NAMALWA (cell line): ENCODE results near the gene MDGA2.

ENCODE experiments used
- DNase-seq: peaks from one replicate; pipeline ENCODE4 v3.0.0-alpha.2; 2015; ENCODE audit warnings: low spot score

MDGA2 gene

GRCh38 chr14:47120645-47121044 is 554.8 kb downstream of the MDGA2 start:
- no peak for DNase-seq

- DNase-seq: no peak
These were observed 571.6 kb downstream of the MDGA2 start for GRCh38 chr14:47103771-47104170.

DNA sequence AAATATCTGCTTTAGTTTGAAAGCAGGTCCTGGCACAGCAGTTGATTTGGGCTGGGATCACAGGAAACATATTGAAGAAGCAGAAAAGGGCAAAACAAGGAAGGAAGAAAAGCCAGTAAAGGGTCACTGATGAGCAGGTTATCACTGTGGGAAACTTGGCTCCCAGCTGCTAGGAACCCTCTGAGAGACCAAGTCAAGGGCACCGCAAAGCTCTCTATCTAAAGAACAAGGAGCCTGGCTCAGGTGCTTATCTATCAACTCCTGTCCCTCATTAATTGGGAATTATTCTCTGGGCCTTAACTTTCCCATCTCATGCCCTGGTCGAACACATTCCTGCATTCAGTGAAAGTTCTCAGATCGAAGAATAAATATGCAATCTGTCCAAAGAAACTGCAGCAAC is 572.9 kb downstream of the MDGA2 start:
- DNase-seq: no peak

GRCh38 chr14:47085678-47086077 is 589.7 kb downstream of the MDGA2 start:
- DNase-seq: no peak

GRCh38 chr14:47065326-47065725 is 610.1 kb downstream of the MDGA2 start:
- DNase-seq: no peak

DNA sequence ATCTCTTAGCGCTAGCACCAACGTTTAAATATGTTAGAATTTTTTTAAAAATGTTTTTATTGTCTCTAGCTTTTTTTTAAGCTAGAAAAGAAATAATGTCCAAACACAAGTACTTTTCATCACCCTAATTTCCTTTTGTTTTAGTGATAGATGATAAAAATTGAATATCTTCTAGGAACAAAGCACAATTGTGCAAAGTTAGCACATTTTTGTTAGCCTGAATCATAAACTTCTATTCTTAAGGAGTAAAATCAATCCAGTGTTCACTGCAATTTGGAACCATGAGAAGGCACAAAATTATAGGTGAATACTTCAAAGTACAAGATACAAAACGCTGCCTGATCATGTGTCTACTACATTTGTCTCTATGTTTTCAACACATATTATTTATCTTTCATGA is 615.4 kb downstream of the MDGA2 start:
- DNase-seq: no peak

GRCh38 chr14:47057364-47057763 is 618.0 kb downstream of the MDGA2 start:
- DNase-seq: no peak

DNA sequence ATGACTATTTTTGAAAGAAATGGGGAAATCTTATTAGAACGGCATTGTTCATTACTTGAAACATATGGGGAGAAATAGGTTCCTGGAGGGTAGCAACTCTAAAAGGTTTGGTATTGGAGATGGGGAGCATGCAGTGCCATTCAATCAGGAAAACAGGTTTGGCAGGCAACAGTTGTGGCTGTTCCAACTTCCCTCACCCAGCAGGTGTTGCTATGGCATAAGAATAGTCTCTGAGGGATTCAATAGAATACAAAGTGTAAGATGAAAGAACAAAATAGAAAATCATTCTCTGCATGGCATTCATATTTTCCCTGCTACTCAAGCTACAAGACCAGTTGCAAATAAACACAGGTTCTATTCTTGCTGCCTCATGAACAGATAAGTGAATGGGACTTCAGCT is 630.6 kb downstream of the MDGA2 start:
- no peak for DNase-seq

DNA sequence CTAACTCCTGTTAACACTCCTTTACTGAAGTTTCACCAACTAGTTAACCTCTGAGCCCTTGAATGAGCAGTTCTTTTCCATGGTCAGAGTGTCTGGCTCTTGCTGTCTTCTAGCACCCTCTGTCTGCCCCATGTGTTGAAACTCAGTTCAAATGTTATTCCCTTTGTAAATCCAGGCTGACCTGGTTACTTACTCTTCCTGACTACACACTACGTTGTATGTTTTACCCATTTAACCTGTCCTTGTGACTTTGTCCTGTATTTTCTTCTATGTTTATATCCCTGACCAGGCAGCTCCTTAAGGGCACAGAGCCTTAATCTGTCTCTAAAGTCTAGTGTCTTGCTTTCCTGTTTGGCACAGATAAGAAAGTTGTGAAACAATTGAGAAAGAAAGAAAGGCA is 634.9 kb downstream of the MDGA2 start:
- no peak for DNase-seq

DNA sequence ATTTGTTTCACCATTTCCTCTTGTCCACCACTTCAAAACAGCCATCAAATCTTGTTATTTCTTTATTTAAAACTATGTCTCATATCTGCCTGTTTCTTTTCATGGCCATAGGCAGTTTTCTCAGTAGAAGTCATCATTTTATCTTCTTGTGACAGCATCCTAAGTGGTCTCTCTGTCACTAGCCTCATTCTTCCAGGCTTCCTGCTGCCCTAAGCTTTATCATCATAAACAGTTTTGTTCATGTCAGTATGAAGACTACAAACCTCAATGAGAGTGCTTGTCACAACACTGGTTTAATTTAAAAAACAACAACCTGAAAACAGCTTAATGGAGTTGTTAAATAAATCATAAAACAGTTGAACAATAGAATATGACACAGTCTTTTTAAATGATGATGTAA is 636.1 kb downstream of the MDGA2 start:
- no peak for DNase-seq

GRCh38 chr14:47022721-47023120 is 652.7 kb downstream of the MDGA2 start:
- DNase-seq: no peak

- no peak for DNase-seq
These were observed 654.9 kb downstream of the MDGA2 start for GRCh38 chr14:47020500-47020899.

GRCh38 chr14:47012533-47013280 is 662.7 kb downstream of the MDGA2 start:
- no peak for DNase-seq

GRCh38 chr14:47009615-47010014 is 665.8 kb downstream of the MDGA2 start:
- no peak for DNase-seq

- no peak for DNase-seq
These were observed 666.7 kb downstream of the MDGA2 start for GRCh38 chr14:47008732-47009131.

DNA sequence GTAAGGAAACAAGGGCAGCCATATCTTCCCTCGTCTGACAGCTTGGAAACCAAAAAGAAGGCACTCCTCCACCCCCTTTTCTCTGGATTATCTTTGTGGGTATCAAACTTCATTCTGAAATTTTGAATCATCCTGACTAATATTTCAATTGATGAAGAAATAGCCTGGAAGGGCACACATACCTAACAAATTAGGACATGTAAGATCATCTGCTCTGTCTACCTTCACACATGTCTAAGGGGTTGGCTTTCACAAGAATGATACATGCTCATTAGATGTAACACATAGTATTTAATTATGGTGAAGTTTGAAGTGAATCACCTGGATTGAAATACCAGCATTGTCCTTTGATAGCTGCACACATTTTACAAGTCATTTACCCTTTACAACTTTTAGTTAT is 675.7 kb downstream of the MDGA2 start:
- DNase-seq: no peak

- no peak for DNase-seq
These were observed 685.8 kb downstream of the MDGA2 start for GRCh38 chr14:46989566-46989965.

DNA sequence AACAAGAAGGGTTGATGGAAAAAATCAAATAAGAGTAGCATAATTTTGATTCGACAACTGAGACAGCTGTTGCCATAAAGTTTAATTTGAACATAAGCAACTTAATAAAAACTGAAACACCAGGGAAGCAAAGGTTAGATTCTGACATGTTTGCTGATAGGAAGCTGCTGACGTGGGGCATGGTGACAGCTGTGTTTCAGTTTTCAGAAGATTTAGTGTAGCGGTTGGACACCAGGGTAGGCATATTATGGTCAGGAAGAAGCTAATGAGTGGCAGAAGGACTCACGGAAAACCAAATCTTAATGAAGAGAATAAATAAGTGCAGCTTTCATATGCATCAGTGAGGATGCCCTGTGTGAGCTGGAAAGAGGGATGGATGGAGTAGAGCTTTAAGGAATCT is 687.1 kb downstream of the MDGA2 start:
- no peak for DNase-seq

DNA sequence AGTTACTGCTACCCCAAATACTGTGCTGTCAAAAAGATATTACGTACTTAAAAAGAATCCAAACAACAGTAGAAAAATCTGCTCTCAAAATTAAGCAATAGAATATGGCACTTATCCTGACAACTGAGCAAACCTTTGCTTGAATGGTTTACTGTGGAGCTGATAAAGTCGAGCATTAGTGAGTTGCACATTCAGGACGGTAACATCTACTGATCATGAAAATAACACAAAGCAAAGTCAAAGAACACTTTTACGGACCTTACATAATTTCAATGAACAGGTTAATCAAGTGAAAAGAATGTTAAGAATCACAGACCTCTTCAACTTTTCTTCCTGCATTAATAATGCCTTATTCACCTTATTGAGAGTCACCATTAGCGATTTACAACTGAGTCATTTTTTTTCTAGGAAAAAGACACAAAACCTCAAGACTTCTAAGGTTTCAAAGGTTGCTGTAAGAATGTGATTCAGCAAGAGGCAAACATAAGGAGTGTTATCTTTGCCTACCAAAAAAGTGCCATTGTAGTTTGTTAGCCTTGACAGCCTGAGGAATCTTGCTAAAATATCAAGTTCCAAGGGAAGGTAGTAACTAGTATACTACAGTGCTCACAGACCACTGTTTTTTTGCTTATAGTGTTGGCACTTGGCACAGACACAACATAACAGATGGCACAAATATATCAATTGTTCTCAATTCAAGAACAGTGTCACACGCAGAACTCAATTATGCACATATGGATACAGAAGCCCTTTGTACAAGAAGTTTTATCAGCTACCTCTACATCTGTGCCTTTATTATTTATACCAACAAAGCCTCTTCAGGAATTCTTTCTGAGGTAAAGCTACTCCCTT is 689.6 kb downstream of the MDGA2 start:
- no peak for DNase-seq

DNA sequence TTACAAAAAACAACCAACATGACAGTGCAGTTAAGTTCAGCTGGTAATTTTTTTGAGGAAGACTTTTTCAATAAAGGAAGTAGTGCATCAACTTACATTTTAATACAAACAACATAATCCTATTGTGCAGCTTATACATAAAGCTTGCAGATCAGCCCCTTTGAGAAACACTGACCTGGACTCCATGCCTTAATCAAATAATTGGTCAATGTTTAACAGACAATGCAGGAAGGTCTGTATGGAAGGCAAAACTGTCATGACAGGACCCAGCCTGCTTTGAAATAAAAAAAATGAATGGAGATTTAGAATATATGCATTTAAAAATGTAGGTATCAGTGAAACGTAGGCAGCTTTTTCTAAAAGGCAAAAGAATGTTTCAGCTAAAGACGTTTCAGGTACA is 702.1 kb downstream of the MDGA2 start:
- DNase-seq: no peak

GRCh38 chr14:46964378-46964777 is 711.0 kb downstream of the MDGA2 start:
- DNase-seq: no peak

GRCh38 chr14:46951103-46951502 is 724.3 kb downstream of the MDGA2 start:
- no peak for DNase-seq

- no peak for DNase-seq
These were observed 734.8 kb downstream of the MDGA2 start for GRCh38 chr14:46940611-46941010.

- no peak for DNase-seq
These were observed 754.9 kb downstream of the MDGA2 start for GRCh38 chr14:46920542-46920941.
